ENCODE data around the gene KCNQ1OT1.

Gene KCNQ1OT1

GRCh38 chr11:2726964-2727363 lies 27.2 kb upstream of the KCNQ1OT1 start:
- TF ChIP-seq, protein P1, sequence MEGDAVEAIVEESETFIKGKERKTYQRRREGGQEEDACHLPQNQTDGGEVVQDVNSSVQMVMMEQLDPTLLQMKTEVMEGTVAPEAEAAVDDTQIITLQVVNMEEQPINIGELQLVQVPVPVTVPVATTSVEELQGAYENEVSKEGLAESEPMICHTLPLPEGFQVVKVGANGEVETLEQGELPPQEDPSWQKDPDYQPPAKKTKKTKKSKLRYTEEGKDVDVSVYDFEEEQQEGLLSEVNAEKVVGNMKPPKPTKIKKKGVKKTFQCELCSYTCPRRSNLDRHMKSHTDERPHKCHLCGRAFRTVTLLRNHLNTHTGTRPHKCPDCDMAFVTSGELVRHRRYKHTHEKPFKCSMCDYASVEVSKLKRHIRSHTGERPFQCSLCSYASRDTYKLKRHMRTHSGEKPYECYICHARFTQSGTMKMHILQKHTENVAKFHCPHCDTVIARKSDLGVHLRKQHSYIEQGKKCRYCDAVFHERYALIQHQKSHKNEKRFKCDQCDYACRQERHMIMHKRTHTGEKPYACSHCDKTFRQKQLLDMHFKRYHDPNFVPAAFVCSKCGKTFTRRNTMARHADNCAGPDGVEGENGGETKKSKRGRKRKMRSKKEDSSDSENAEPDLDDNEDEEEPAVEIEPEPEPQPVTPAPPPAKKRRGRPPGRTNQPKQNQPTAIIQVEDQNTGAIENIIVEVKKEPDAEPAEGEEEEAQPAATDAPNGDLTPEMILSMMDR (IDR thresholded peaks at IDR 0.05; ENCODE audit: control extremely low read depth, extremely low read depth, low read depth, missing control alignments), result no peak
- ChIA-PET POLR2A (no interaction called here), CTCF (interaction anchor here (1.3 kb wide), 1 partner anchor 194 kb away, joined by 4 read pairs; no protein-coding TSS in a partner anchor)
- no peak for DNase-seq (ENCODE audit: extremely low spot score)

GRCh38 chr11:2725368-2726300 lies 25.8 kb upstream of the KCNQ1OT1 start:
- CTCF ChIA-PET, result interaction anchor here (1.2 kb wide), 1 partner anchor 420 kb away, joined by 4 read pairs; no protein-coding TSS in a partner anchor
- POLR2A ChIA-PET, result no interaction called here
- DNase-seq (ENCODE audit: extremely low spot score), result no peak
- TF ChIP-seq, protein P1 (IDR thresholded peaks at IDR 0.05; ENCODE audit: control extremely low read depth, extremely low read depth, low read depth, missing control alignments), result no peak

DNA sequence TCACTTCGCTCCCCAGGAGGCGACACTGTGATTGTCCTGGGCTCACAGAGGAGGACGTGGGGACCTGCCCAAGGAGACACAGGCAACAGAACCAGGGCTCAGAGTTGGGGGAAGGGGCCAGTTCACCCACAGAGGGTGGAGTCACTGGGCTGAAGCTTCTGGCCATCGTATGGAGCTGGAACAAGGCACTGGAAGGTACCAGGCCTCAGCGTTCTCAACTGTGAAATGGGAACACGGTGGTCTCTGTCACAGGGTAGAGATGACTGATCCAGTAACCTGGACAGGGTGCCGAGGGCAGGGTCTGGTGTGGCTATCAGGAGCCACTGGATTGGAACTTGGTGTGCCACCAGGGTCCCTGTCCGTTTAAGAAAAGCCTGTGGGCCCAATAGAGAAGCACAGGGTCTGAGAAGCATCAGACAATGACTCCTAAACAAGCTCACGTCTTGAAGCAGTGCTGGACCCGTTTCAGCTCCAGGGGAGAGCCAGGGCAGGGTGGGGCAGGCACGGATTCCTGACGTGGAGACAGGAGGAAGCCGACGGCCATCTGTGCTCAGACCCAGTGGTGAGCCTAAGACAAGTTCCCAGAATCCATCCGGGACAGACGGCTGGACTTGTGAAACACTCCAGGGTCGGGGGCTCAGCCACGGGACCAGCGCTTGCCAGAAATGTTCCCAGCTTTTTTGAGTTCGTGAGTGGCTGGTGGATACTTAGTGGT lies 25.0 kb upstream of the KCNQ1OT1 start:
- DNase-seq (ENCODE audit: extremely low spot score), result no peak
- TF ChIP-seq, protein P1 (IDR thresholded peaks at IDR 0.05; ENCODE audit: control extremely low read depth, extremely low read depth, low read depth, missing control alignments), result no peak
- CTCF ChIA-PET, result interaction anchor here (1.2 kb wide), 1 partner anchor 419 kb away, joined by 4 read pairs; no protein-coding TSS in a partner anchor
- POLR2A ChIA-PET, result no interaction called here

DNA sequence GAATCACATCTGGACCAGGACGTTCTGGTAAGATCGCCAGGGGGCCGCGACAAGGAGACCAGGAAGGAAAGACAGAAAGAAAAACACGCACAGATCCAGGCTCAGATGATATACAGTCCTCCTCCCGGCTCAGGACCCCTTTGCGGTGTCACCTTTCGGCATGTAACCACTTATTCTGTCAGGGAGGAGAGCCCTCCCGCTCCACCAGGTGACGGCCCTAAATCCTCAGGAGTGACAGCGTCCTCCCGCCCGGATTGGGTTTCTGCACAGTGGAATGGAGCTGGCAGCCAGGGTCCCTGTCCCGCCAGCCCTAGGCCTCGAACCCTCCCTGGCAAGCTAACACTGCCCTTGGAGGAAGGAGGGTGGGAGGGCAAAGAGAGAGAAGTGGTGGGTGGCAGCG lies 24.3 kb upstream of the KCNQ1OT1 start:
- TF ChIP-seq, protein P1 (IDR thresholded peaks at IDR 0.05; ENCODE audit: control extremely low read depth, extremely low read depth, low read depth, missing control alignments), result no peak
- DNase-seq (ENCODE audit: extremely low spot score), result no peak
- POLR2A ChIA-PET, result no interaction called here
- CTCF ChIA-PET, result no interaction called here

DNA sequence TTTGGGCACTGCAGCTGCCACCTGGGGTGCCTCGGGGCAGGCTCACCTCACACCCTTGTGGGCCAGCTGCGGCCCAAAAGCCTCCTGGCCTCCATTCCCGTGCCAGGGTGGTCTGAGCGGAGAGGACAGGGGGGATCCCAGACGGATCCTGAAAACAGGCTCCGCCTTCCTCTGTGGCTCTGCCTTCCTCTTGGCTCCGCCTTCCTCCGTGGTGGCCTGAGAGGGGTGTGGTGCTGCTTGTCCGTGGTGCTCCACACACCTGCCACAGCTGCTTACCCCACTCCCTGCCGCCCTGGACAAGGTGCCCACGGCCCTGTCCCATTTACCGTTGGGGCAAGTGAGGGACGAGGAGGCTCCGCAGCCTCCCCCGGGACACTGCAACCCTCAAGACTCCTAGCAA lies 23.2 kb upstream of the KCNQ1OT1 start:
- ChIA-PET CTCF (no interaction called here), POLR2A (no interaction called here)
- no peak for DNase-seq (ENCODE audit: extremely low spot score)
- TF ChIP-seq, protein P1 (IDR thresholded peaks at IDR 0.05; ENCODE audit: control extremely low read depth, extremely low read depth, low read depth, missing control alignments), result no peak

- ChIA-PET POLR2A (no interaction called here), CTCF (no interaction called here)
- TF ChIP-seq, protein P1 (IDR thresholded peaks at IDR 0.05; ENCODE audit: control extremely low read depth, extremely low read depth, low read depth, missing control alignments), result no peak
- DNase-seq (ENCODE audit: extremely low spot score), result no peak
Measured at GRCh38 chr11:2721210-2721916, 21.6 kb upstream of the KCNQ1OT1 start.
